ENCODE results near the gene SIK3.
"Not testable (repeated sequence)": the region's sequence is repeated elsewhere in the genome, so short reads cannot be mapped to it uniquely, and the experiment has no call there.

The SIK3 gene

DNA sequence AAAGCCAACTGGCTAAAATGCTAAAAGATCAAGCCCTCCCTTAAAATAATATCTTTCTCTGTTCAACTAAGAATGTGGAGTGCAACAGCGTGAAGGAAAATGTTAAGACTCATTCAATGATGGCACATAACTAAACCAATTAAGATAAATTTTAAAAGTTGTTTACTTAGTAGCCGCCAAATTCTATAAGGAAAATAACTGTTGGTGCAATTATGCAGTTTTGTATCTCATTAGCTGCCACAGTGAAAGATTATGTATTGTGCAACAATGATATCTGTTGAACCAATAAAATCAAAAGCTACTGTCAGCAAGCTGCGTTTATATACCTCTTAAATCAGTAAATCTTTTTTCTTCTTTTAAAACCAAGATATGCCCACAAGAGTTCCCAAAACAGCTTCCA lies 55.5 kb downstream of the SIK3 start:
- no peak for DNase-seq

DNA sequence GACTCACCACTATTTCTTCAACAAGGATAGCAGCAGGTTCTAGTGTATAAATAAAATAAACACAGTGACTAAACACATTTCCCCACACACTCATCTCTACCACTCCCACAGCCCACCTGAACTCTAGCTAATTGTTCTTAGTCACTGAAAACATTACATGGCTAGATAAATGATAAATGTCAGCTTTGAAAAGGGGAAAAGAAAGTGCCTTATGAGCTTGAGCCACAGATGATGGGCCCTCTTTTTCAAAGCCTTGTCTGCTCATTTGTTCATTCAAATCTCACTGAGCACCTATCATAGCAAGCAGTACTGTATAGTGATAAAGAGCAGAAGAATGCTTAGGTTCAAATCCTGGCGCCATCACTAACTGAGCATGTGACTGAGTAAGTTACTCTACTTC lies 58.3 kb downstream of the SIK3 start:
- DNase-seq = no peak

DNA sequence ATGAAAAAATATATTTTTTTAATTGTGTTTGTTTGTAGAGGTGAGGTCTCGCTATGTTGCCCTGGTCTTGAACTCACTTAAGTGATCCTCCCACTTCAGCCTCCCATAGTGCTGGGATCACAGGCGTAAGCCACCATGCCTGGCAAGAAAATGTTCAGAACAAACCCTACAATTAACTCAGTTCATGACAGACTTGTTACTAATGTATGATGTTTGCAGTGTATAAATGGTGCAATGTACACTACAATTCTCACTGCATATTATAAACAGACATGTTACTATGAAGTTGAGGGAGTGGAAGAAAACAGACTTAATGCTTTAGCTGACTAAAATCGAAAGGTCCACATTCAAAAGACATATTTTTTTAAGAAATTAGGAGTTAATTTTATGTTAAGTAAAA lies 59.0 kb downstream of the SIK3 start:
- DNase-seq = no peak

DNA sequence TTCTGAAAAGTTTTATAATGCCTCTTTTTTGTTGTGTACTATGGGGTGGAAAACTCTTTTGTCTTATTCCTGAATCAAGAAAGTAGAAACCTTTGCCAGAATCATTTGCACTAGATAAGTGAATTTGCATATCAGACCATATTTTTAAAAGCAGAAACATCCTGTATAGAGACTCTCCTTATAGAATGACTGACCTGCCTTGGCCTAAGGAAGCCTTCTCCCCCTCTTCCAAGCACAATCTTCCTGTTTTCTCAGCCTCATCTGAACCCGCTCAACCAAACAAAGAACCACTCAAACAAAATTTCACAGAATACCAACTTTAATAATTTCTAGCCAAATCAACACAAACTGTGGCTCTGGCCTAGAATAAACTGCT lies 60.3 kb downstream of the SIK3 start:
- DNase-seq = no peak

DNA sequence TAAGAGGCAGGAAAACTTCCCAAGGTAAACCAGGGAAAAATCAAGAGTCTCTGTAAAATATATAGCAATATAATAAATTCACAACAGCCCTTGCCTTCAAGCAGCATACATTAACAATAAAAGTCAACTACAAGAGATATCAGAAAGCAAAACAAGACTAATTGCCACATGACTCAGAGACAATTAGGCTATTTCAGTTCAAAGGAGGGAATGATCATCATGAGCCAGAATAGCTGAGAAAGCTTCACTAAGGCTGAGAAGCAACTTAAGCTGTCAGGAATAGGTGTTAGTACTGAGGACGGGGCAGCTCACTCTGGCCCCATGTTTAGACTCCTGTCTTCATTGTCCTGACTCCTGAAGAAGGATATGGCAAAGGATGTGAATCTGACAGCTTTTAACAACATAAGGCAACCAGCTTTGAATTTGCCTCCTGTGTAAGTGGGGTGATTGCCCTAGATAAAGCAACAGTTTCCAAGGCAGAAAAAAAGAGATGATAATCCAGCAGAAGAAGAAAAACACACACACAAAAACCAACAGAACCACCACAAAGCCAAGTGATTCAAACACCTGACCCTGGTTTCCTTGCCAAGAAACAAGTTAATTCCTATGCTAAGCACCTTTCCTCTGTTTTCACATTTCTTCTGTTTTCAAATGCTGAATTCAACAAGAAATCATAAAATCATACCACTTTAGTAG lies 60.8 kb downstream of the SIK3 start:
- DNase-seq = no peak

DNA sequence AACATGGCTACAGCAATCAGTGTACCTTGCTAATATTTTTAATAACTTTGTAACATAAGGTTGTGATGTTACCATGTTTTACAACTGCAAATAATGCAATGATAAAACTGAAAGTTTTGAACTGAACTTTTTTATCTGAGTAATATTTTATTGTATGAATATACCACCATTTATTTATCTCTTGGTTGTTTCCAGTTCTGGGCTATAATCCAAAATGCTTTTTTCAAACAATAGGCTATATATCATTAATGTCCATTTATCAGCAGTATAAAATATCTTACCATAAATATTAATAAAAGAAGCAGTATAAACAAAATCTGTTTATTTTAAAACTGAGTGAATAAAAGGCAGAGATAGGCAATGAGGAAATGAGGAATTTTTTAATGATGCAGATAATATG lies 63.3 kb downstream of the SIK3 start:
- DNase-seq = no peak

DNA sequence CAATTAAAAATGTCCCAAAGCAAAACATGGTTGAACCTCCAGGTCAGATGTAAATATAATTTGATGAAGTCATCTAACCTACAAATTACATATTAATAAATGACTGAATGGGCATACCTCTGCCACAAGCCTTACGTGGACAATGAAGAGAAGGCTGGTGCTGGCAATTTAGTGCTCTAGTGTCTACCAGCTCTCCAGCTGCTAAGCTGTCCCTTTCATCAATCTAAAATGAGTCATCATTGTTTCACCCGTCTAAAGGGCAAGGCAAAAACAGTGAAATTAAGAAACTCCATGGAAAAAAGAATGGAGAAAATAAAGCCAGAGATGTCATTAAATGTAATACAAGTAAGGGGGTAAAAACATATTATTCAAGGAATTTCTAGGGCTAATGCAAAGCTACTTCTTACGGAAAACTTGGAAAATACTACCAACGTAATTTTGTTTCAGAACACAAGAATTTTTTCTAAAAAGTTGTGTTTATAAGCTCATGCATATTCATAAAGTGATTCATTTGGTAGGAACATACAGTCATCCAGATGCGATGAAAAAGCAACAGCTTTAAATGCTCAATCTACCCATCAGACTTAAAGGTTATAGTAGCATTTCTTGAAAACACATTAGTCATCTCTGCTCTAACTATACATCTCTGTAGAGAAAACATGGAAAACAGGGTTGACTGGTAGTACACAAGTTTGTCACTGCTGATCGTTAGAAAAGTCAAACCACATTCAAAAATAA lies 71.5 kb downstream of the SIK3 start:
- DNase-seq = no peak

DNA sequence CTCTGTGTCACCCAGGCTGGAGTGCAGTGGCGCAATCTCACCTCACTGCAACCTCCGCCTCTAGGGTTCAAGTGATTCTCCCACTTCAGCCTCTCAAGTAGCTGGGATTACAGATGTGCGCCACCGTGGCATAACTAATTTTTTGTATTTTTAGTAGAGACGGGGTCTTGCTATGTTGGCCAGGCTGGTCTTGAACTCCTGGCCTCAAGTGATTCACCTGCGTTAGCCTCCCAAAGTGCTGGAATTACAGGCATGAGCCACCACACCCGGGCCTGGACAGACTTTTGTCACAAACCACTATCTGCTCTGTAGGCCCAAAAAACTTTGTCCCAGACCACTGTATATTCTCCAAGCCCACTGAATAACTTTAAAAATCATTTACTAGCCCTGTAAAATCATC lies 74.5 kb downstream of the SIK3 start:
- DNase-seq = not testable (repeated sequence)

DNA sequence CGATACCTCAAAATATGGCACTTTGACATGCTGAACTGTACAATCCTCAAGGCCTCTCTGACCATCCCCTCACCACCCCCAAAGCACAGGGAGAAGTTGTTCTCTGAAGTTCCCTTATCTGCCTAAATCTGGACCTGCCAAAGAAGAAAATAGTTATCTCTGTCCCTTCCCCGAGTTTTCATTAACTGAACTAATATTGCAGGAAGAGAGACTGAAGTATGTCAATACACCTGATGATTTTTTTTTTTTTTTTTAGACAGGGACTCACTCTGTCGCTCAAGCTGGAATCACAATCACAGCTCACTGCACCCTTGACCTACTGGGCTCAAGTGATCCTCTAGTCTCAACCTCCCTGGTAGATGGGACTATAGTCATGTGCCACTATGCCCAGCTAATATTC lies 75.0 kb downstream of the SIK3 start:
- DNase-seq = no peak

DNA sequence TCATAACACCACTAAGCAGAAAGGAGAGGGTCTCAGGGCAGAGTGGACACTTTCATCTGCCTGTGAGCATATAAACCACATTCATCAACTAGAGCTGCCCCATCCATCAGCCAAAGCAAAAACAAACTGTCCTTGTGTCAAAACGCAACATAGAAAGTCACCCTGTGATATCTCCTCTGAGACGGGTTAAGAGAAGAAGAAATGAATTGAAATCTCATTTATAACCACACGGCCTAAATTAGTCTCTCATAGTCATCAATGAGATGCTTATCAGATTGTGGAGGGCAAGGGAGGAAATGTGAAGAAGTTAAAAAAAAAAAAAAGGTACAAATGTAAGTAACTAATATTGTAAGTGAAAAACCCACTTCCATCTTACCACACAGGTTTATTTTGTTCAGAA lies 75.7 kb downstream of the SIK3 start:
- DNase-seq = no peak

DNA sequence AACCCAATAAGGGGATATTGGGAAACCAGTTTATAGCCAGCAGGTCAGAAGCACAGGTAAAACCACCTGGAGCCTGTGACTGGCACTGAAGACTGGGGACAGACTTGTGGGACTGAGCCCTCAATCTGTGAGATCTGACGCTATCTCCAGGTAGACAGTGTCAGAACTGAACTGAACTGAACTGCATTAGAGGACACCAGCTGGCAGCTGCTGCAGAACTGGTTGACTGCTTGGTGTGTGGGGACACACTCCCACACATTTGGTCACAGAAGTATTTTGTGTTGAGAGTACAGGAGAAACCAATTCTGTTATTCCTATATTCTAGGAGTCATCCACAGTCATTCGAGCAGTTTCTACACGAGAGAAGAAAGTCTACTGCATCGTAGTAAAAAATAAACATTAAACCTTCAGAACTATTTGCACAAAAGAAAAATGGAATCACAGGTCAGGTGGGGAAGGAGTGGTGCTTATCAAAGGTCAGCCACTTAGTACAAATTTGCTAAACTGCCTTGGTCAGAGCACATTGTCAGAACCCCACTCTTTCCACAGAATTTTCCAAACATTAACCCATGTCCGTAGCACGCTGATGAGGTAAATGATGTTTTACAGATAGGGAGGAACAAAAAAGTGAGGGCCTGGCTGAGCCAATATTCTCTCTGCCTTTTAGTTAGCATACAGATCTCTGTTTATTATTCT lies 77.2 kb downstream of the SIK3 start:
- no peak for DNase-seq

DNA sequence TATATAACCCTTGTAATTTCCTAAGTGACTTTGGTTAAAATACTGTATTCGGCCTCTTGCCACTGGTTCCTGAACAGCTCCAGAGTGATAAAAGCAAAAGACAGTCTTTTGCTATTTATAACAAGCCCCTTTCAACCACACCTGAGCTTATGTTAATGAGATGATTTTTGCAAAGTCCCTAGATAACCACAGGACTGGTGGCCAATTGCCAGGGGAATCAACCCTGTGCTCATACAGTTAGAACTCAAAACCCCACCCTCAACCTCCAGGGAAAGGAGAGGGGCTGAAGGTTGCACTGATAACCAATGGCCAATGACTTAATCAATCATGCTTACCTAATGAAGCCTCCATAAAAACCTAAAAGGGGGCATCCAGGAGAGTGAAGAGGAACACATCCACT lies 77.9 kb downstream of the SIK3 start:
- no peak for DNase-seq

DNA sequence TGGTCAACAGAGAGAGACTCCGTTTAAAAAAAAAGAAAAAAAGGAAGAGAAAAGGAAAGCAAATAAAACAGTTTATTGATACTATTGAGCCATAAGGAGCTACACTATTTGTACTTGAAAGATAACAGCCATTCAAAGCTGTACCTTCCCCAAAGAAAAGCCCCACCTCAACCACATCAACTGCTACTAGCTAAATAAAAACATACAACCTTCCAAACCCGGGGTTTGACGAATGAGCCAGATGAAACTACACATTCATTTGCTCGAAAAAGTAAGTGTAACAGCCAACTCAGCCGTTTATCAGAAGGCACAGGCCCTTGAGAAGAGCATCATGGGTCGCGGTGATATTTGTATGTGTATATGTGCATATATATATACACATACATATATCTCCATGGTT lies 78.4 kb downstream of the SIK3 start:
- no peak for DNase-seq

DNA sequence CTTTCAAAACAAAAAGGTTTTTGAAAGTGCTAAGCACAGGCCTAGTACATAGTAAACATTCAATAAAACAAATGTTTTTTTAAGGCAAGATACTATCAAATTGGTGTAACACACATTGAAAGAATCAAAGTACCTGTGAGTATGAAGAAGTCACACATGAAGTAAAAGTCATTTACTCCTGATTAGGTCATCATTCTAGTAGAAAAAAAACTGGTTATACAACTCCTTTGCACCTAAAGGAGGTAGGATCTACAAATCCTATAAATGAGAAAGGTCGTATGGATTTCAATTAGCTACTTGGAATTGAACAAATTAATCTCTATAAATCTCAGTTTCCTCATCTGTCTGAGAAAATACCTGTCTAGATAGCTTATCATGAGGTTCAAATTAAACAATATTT lies 80.8 kb downstream of the SIK3 start:
- no peak for DNase-seq

DNA sequence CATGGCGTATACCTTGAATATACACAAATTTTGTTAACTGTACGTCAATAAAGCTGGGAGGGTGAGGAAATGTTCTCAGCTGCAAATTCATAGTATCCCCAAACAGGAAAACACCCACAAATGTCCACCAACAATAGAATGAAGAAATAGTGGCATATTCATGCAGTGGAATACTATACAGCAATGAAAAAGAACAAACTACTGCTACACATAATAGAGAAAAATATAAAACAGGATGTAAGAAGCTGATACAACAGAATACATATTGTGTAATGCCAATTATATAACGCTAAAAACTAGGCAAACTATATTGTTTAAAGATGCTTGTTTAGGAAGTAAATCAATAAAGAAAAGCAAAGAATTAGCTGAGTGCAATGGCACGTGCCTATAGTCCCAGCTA lies 81.5 kb downstream of the SIK3 start:
- no peak for DNase-seq

DNA sequence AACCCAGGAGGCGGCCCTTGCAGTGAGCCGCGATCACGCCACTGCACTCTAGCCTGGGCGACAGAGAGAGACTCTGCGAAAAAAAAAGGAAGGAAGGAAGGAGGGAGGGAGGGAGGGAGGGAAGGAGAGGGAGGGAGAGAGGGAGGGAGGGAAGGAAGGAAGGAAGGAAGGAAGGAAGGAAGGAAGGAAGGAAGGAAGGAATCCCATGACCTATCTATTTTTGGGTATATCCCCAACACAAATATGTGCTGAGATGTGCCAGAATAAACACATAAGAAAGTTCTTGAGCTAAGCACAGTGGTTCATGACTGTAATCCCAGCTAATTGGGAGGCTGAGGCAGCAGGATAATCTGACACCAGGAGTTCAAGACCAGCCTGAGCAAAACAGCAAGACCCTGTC lies 82.0 kb downstream of the SIK3 start:
- DNase-seq = no peak

DNA sequence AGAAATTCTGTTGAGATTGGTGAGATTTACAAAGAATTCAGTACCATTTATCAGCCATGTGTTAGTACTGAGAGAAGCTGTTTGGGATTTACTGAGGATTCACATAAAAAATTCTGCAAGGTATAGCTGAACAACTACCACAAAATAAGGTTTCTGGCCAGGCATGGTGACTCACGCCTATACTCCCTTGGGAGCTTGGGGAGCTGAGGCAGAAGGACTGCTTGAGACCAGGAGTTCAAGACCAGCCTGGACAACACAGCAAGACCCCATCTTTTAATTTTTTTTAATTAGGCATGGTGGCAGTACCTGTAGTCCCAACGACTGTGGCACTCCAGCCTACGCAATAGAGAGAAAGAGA lies 86.7 kb downstream of the SIK3 start:
- no peak for DNase-seq

DNA sequence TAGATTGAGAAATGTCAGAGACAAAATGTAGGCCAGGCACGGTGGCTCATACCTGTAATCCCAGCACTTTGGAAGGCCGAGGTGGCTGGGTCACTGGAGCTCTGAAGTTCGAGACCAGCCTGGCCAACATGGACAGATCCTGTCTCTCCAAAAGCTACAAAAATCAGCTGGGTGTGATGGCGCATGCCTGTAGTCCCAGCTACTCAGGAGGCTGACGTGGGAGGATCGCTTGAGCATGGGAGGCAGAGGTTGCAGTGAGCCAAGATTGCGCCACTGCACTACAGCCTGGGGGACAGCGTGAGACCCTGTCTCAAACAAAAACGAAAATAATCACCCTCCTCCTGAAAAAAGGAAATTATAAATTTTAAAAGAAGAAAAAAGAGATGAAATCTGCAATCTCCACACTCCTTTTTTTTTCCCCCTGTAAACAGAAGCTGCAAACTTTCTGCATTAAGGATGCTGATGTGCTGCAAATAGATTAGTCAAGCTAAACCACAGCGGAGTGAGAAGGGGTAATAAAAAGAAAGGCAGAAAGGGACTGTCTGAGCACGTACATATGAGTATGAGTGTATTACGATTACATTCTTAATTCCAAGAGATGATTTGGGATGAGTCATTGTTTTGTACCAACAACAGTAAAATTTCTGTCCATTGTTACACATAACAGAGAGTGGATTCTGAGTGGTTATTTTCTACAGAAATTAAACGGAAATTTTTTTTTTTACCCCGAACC lies 87.3 kb downstream of the SIK3 start:
- no peak for DNase-seq

DNA sequence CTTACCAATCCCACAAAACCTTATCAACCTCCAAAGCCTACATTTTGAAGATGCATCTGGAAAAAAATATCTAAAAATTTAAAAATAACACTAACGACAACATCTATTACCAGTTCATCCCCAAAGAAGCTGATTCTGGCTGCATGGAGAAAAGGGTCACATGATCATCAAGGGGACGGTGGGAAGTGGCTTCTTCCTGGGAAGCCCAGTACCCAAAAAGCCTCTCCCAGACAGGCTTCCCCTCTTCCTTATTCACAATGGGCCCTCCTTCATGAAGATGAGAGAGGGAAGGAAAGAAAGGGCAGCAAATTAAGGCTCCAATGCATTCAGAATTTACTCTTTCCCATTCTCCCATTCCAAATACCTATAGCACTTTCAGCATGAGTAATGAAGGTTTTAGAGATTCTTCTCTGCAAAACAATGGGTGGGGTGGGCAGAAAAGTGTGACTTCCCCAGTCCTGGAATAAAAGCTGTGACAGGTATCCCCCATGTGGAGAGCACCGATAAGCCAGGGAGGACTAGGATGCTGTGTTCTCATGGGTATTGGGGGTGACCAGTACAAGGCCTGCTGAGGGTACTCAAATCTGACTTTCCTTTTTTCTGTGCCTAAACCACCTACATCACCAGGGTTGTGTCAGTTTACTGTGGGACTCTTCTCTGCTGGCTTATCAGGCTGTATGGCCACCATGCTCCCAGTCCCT lies 88.2 kb downstream of the SIK3 start:
- no peak for DNase-seq

DNA sequence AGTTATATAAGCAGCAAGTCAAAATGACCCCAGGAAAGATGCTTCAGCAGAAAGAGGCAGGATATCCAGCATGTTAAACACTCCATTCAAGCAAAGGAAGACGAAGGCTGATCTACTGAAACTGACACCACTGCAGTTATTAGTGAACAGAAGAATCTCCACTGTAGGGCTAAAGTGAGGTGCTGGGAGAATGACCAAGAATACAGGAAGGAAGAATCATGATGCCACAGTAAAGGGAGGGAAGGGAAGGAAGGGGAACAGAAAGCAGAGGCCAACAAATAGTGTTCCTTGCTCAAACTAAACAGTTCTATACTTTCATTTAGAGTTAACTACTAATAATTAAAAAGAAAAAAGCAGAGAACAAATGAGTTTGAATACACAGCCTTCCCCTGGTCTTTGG lies 92.5 kb downstream of the SIK3 start:
- DNase-seq = no peak

DNA sequence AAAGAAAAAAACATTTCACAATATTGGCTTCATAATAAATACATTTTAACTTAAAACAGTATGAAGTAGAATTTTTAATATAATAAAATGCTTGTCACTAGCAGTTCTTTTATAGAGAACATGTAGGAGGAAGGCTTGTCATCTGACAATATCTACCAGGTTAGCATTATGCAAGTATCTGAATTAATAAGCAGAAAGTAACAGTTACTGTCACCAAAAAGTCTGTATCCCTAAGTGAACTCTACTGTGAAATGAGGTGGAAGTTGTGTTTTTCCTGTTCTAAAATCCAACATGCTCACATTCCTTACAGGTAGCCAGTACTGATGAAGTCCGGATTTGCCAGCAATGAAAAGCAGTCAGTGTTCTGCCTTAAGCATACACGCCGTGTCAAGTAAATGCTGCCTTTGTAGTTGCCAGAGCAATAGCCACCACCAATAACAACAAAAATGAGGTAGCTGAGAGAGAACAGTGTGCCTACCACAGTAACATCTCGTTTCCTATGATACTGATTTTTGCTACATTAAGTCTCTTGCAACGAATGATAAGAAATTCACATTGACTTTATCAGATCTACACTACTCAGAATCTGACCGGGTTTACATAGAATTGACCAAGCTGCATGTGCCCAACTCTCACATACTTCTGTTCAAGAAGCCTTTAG lies 95.5 kb downstream of the SIK3 start:
- DNase-seq = no peak

DNA sequence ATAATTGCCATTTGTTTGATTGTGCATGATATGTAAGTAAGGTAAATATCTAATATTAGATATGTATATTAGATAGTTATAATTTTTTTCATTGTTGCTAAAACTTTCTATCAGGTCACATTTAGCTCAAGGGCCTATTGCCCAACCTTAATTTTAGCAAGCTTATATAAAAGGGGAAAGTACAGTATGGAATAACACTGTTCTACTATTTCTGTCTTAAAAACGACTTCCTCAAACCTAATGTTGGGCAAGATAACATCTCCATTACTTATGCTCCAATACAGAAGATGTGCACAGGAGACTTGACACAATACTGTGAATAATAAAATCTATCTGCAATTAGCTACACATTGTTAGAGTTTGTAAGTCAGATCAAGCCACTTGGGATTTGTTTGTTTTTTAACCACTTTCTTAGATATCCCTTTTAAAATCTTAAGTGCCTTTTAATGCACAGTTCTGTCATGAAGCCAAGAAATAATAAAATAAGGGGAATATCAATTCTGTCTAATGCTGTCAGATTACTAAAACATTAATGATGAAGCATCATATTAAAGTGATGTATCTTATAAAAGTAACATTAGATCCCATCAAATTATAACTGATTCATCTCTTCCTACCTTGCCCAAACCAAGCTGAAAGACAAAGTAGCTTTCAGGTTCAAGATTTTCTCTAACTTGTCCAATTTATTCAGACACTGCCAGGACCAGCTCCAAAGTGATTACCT lies 98.1 kb downstream of the SIK3 start:
- no peak for DNase-seq

Data from retina (tissue), 1 donor.